Activated naive CD8-positive, alpha-beta T cell treated with anti-CD3 and anti-CD28 coated beads, Interleukin-2, amount 50 U/mL, for 16 hours (primary cell): ENCODE results near the gene CD151.

Experiments used
- DNase-seq: peaks from one replicate; pipeline ENCODE4 v3.0.0-alpha.2; 2020; ENCODE audit warnings: low read depth, low spot score

CD151 gene

GRCh38 chr11:829176-829846 is 3.4 kb upstream of the CD151 start:
- DNase-seq: no peak

- DNase-seq: no peak
Observed at GRCh38 chr11:829847-830294, 2.9 kb upstream of the CD151 start.

DNA sequence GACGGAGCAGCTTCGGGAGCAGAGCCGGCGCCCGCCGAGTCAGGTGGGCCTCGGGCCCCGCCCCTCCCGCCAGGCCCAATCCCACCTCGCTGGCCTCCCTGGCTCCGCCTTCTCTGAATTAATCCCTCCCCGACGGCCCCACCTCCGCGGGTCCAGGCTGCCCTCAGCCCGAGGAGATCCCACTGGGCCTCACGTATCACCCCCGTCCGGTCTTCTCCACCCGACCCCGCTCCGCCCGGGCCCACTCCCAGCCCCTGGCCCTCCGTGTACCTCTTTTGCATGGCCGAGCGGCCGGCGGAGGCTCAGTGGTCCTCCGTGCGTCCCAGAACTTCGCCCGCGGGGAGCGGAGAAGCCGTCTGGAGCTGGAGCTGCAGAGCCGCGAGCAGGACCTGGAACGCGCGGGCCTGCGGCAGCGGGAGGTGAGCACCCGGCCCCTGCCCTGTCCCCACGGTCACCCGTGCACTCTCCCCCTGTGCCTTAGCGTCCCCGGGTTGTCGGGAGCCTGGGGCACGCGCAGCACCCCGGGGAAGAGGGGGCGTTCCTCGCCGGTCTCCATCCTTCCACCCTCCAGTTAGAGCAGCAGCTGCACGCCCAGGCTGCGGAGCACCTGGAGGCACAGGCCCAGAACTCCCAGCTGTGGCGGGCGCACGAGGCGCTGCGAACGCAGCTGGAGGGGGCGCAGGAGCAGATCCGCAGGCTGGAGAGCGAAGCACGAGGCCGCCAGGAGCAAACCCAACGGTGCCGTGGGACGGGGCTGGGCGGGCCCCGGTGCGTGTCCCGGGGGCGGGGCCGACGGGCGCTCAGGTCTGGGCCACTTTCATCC is 2.2 kb upstream of the CD151 start:
- DNase-seq: peak; percentile 46

DNA sequence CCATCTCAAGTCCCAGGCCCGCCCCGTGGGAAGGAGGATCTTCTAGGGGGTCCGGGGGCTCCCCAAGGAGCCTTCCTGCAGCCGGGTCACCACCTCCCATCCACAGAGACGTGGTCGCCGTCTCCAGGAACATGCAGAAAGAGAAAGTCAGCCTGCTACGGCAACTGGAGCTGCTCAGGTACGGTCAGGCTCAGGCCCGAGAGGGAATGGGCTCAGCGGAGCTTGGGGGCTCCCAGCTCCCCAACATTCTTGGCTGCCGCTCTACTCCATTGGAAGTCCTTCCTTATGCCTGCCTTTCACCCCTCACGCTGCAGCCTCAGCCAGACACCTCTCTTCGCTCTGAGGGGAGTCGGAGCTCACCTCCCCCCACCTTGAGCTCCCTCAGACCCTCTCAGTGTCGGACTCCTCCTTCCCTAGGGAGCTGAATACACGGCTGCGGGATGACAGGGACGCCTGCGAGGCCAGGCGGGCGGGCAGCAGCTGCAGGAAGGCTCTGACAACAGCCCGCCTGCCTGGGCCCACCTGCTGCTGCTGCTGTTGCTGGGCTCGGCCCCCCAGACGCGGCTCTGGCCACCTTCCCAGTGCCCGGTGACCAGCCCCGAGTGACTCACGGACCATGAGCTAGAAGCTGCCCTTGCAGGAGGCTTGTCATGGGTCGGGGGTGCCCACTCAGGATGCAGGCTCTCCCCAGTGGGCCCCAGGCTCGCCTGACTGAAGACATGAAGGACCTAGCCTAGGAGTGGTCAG is 1.5 kb upstream of the CD151 start:
- DNase-seq: no peak

GRCh38 chr11:831961-832528 is 707 bp upstream of the CD151 start:
- no peak for DNase-seq

DNA sequence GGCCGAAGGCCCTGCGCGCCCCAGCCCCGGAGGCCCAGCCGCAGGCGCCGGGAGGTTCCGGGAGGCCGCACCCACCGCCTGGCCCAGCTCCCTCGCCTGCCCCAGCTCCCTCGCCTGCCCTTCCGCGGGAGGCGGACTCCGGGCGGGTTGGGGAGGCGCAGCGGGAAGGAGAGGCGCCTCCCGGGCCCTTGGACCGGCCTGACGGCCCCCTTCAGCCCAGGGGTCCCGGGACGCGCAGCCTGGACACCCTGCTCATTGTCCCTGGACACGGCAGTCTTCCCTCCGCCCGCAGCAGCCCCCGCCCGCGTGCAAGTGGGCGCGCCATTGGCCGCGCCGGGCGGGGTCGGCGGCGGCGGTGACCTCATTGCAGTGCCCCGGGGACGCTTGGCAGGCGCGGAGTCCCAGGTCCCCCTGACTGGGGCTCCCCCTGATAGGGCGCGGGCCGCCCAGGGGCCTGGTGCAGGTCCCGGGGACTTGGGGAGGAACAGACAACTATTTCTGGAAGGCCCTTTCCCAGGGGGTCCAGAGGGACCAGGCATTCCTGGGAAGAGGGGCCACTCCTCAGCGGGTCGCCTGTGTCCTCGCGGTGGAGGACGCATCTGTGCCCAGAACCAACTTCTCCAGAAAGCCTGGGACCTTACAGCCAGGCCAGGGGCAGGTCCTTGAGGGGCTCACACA is 501 bp downstream of the CD151 start:
- no peak for DNase-seq

DNA sequence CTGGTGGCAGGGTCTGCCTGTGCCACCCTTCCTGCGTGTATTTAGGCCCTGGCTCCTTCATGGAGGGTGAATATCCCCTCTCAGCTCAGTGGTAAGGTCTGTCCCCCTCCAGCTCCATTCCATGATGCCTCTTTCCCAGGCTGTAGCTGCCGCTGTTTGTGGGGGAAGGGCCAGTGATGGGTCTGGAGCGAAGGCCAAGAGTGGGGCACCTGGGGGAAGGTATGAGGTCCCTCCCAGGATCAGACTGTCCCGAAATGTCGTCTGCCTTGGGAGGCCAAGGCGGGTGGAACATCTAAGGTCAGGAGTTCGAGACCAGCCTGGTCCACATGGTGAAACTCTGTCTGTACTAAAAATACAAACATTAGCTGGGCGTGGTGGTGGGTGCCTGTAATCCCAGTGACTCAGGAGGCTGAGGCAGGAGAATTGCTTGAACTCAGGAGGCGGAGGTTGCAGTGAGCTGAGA is 1.1 kb downstream of the CD151 start:
- DNase-seq: no peak

DNA sequence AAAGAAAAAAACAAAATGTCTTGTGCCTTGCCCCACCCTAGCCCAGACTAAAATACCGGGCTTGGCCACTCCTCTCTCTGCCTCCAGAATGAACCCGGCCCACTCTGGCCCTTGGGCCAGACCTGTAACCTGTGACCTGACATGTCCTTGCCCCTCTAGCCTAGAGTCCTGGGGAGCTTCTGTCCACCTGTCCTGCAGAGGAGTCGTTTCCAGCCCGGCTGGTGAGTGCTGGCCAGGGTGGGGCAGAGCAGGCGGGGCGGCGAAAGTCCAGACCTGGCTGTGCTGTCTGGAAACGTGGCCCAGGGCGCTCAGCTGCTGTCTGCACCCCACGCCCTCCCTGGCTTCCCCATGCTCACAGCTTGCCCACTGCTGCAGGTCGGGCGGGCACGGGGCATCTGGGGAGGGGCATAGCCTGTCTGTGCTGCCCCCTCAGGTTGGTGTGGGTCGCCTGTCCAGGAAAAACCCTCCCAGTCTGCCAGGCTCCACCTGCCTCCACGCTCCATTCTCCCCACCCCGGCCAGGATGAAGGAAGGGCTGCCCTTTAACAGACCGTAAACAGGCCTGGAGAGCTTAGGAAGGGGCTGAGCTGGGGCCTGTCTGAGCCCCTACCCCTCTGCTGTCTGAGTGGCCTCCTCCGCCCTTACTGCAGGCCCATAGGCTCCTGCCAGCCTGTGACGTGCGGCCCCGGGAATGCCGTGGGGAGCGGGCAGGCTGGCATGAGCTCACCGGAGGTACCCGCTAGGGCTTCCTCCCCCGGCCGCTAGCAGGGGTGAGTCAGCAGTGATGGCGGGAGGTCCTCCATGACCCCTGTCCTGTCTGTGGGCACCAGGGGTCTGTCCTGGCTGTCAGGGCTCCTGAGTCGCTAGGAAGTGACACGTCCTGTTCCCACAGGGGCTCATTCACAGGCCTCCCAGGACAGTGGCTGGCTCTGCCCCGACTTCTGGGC is 1.9 kb downstream of the CD151 start:
- no peak for DNase-seq

- DNase-seq: no peak
Observed at GRCh38 chr11:836274-836673, 3.5 kb downstream of the CD151 start.

DNA sequence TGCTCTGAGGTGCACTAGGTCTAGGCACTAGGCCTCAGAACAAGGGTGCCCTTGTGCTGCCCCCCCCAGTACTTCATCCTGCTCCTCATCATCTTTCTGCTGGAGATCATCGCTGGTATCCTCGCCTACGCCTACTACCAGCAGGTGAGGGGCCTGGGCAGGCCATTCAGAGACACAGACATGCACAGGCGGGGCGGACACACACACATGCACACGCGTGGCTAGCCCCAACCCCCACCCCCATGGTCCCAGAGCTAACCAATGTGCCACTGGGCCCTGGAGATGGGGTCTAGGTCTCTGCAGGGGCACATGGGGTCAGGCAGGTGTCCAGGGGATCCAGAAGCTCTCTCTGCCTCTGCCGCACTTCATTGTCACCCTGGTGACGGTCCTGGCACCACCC is 3.9 kb downstream of the CD151 start:
- no peak for DNase-seq

DNA sequence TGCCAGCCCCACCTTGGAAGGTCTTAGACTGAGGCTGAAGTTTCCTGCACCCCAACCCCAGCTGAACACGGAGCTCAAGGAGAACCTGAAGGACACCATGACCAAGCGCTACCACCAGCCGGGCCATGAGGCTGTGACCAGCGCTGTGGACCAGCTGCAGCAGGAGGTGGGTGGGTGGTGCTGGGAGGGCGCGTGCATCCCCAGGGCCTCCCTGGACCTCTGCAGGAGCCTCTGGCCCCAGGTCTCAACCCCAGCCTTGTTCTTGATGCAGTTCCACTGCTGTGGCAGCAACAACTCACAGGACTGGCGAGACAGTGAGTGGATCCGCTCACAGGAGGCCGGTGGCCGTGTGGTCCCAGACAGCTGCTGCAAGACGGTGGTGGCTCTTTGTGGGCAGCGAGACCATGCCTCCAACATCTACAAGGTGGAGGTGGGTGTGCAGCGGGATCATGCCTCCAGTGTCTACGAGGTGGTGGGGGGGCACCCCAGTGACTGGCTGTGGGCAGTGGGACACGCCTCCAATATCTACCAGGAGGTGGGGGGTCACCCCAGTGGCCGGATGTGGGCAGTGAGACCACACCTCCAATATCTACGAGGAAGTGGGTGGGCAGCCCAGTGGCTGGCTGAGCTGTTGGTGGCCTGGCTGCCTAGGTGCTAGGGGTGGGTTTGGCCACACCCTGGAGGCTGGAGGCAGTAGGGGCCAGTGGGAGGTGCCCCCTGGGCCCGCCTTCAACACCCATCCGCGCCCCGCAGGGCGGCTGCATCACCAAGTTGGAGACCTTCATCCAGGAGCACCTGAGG is 4.6 kb downstream of the CD151 start:
- DNase-seq: no peak

GRCh38 chr11:837990-838307 is 5.2 kb downstream of the CD151 start:
- DNase-seq: no peak

DNA sequence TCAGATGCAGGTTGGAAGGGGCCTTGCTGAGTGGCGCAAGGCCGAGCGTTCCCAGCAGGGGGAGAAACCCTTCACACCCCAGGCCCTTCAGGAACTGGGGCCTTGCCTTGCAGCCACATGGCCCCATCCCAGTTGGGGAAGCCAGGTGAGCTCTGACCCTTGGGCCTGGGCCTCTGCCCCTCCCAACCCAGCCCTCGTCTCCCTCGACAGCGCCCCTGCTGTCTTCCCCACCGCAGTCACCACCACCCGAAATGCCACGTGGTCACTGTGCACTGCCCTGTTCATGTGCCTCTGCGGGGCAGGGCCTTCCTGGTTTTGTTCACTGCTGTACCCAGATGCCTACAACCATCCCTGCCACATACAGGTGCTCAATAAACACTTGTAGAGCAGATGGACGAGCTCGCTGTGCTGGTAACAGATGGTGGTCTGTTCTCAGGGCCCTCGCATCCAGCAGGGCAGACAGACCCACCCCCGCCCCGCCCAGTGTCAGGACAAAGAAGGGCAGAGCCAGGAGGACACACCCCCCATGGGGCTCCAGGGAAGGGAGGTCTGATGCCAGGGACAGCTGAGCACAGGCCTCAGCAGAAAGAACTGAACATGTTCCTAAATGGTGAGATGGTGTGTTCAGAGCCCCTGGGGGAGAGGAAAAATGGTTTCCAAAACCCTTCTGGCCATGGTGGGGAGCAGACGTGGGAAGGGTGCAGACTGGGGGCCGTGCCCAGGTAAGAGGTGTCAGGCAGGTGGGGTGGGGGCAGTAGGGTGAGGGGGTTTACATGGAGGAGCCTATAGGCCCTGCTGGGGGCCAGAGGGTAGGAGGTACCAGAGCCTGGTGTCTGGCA is 5.9 kb downstream of the CD151 start:
- no peak for DNase-seq

DNA sequence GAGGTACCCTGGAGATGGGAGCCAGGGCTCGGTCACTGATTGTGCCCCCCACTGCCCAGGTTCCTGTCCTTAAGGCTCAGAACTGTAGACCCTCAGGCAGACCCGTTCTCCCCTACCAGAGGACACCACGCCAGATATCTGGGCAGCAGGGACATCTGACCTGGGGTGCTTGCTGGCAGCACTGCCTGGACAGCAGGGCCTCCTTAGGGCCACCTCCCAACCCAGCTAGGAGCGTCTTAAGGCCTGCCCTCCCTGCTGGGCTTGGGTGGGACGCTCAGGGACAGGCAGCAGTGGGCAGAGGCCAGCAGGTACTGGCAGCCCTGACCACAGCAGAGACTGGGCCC is 6.5 kb downstream of the CD151 start:
- DNase-seq: no peak

- no peak for DNase-seq
Observed at GRCh38 chr11:839875-840617, 7.3 kb downstream of the CD151 start.

DNA sequence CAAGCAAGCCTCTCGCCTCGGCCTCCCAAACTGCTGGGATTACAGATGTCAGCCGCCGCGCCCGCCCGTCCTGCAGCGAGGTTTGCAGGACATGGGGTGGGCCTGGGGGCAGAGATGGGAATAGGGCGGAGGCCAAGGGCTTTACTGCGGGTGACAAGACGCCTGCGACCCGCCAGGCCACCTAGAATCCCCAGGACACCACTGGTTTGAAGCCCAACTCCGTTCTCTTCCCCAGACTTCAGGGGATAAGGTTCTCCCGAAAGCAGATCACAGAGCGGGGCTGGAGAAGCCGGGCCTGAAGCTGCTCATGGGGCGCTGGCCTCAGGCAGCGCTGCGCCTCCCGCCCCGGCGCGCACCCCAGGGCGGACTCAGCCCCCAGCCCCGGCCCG is 9.2 kb downstream of the CD151 start:
- no peak for DNase-seq

DNA sequence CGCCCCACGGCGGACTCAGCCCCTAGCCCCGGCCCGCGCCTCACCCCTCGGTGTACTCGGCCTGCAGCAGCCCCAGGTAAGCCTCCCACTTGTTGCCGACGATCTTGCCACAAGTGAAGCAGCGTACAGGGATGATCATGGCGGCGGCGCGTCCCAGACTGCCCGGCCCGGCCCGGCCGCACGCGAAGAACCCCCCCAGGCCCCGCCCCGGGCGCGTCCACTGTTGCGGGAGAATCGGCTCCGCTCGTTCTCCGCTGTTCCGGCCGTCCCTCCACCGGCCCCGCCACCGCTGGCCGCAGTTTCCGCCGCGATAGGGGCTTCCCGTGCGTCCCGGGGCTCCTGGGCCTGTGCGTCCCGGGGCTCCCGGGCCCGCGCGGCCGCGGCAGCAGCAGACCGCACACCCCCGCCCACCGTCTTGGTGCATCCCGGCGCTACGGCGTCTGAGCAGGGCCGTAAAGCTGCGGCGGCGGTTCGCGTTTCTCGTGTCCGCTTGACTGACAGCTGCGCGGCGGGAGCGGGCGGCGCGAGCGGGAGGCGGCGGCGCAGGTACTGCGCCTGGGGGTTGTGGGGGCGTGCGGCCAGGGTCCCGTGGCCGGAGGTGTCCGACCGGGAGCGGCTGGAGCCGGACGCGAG is 9.7 kb downstream of the CD151 start, which contains the start of the genes POLR2L and TSPAN4:
Gene POLR2L (minus strand): TSS at position 160 of the 633 bp plus-strand sequence. CDS start 21 bp downstream, at position 139.
Gene TSPAN4 (plus strand): TSS at position 483 of the 633 bp plus-strand sequence. CDS start 7,453 bp downstream, outside the sequence.
- DNase-seq: peak; percentile 79
